Activated CD4-positive, CD25-positive, alpha-beta regulatory T cell treated with anti-CD3 and anti-CD28 coated beads, Interleukin-2, amount 50 U/mL, for 24 hours (primary cell): ENCODE data around the gene NUCB1.
A peak's percentile ranks its signal among the peaks of the same experiment; 100 is the strongest.
"Not testable (repeated sequence)": the region's sequence is repeated elsewhere in the genome, so short reads cannot be mapped to it uniquely, and the experiment has no call there.

ENCODE experiments used
- ATAC-seq, 2 donors: fragments of 150-1000 bp; cut with Tn5 transposase; one replicate each; pipeline ENCODE4 v1.10.0; 2021; ENCODE audit warnings: mild to moderate bottlenecking in 1 of 2, moderate library complexity in 1 of 2

The NUCB1 gene

DNA sequence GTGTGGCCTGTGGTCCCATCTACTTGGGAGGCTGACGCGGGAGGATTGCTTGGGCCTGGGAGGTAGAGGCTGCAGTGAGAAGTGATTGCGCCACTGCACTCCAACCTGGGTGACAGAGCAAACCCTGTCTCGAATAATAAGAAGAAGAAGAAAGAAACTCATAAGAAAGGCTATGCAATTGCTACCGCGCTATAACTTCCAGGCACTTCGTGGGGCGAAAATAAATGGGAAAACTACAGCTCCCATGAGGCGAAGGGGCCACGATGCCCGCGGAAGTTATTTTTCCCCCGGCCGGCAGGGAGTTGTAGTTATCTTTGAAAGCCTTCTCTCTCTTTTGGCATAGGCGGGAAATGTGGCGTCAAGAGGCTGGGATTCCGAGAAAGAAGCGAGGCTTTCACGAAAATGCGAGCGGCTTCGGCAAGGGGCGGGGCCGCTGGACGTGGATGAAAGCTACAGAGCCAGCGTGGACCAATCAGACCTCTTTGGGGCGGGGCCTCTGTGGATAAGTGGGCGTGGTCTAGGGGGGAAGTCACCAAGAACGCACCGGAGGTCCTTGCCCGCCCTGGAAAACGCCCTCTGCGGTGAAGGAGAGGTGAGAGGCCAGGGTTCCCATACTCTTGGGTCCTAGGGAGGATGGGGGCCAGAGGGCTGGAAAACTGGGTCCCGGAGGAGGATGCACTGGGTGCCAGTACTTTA is at the start of gene NUCB1:
Gene NUCB1 (plus strand): TSS at position 532 of the 696 bp plus-strand sequence. CDS start 485 bp downstream, outside the sequence.
- peak; percentile 94 to 96 for ATAC-seq

DNA sequence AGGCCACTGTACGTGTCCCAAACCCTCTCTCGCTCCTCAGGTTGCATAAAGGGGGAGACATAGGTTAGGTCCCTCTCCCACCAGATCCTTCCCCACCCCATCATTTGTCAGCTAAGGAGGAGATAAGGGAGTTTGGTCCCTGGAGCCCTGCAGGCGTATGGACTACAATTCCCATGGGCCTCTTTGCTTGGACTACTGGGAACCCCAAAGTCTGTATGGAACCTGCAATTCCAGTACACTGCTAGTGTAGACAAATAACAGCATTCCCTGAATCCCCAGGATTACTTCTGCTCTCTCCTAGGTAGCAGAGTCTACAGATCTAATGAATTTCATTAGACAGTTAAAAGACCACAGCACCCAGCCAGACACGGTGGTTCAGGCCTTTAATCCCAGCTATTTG is 47.8 kb upstream of the NUCB1 start:
- ATAC-seq = no peak

DNA sequence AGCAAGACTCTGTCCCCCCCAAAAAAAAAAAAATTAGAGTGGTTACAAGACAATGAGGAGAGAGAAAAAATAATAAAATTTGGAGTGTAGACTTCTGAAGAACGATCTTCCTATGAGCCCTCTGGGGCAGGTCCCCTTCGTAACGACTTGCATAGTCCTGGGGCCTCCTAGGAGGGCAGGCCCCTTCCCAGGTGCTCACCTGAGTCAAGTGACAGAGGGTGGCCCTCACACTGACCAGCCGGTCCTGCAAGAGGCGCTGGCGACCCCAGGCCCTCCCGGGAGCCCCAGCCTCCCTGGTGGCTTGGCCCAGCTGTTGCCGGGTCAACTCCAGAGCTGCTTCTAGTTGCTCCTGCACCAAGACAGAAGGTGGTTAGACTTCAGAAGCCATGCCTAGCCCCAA is 46.6 kb upstream of the NUCB1 start:
- ATAC-seq = no peak

DNA sequence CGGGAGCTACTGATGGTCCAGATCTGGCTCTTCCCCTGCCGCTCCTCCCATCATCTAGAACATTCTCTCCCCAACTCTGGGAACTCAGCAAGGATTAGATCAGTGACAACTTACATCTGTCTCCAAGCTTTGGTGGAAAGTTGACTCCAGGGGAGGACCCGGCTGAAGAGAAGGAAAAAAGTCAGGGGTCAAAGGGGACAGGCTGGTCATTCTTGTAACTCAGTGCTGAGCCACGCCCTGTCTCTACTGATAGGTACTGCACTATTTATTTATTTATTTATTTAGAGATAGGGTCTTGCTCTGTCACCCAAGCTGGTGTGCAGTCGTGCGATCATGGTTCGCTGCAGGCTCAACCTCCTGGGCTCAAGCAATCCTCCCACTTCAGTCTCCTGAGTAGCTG is 46.0 kb upstream of the NUCB1 start:
- ATAC-seq = no peak

DNA sequence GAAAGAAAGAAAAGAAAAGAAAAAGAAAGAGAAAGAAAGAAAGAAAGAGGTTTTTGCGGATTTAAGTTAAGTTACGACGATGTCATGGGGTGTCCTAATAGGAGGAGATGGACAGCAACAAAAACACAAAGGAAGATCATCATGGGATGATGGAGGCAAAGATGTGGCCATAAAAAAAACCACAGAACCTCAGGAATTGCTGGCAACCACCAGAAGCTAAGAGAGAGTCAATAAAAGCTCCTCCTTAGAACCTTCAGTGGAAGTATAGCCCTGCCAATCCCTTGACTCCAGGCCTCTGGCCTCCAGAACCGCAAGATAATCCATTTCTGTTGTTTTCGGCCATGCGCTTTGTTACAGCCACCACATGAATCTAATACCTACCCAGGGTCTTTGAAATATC is 43.2 kb upstream of the NUCB1 start:
- no peak for ATAC-seq

DNA sequence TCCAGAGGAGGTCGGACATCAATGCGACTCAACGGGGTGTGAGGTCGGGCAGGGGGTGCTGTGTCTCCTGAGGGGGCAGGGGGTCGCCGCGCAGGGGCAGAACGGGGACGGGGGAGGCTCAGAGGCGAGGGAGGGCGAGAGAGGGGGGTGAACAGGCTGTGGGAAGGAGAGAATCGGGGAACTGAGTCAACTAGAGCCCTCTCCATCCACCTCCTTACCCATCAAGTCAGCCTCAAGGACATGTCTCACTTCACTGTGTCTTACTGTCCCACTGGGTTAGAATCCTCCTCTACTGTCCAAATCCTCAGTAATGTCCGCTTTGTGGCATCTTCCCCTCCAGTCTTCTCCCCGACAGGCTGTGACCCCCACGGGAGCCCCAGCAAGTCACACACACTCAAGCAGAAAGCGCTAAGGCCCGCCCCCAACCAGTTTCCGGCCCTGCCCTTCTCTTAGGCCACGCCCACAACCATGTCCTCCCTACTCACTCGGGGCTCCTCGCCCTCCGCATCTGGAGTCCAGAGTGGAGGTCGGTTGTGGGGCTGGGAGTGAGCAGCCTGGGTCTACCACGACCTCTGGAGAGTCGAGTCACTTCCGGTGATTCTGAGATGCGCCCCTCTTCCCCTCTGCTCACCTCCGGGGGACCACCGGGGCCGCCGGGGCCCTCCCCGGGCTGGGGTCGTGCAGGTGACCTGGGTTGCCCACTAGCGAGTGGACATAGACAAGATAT is 41.0 kb upstream of the NUCB1 start:
- peak; percentile 81 to 90 for ATAC-seq

DNA sequence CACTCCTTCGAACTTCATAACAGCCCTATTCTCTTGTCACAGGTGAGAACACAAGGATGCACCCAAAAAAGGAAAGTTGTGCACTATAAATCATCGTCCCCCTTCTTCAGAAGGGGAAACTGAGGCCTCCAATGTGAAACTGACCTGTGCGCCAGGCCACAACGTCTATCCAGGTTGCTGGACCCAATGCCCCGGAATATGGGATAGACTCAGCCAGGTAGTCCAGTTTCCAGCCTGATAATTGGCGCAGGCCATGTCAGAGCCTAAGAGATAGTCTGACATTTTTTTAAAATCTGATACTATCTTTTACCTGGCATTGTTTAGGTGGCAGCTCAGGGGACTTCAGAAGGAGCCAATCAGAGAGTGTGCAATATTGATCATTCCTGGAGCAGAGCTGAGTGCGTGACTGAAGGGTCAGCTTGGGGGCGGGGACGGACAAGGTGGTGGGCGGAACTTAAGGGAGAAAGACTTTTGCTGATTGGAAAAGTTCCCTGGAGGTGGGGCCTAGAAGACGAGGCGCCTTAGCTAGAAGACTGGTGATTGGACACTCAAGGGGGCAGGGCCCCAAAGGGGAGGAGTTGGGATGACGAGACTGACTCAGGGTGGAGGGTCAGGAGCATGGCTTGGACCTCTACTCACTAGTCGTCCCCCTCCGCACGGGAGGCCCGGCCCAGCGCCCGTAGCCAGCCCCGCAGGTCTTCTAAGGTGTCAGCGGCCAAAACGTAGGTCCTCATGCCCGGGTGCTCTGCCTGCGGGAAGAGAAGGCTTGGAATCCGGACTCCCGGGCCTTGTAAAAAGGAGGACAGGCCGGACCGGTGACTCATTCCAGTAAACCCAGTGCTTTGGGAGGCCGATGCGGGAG is 40.2 kb upstream of the NUCB1 start:
- no peak for ATAC-seq

DNA sequence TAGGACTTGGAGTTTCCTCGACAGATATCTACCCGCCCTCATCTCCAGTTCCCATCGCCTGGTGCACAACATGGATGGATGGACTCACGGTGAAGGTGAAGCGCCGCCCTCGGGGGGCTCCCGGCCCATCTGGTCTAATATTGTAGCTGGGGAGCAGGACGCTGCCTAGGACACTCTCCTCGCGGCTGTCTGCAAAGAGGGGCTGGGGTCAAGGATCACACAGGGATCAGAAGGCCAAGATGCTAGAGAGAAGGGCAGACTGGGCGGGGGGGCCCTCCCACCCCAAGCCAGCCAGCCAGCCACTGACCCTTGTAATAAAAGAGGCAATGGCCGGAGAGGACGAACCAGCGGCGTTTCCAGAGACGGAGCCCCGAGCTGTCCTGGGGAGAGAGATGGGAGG is 38.8 kb upstream of the NUCB1 start:
- no peak for ATAC-seq

DNA sequence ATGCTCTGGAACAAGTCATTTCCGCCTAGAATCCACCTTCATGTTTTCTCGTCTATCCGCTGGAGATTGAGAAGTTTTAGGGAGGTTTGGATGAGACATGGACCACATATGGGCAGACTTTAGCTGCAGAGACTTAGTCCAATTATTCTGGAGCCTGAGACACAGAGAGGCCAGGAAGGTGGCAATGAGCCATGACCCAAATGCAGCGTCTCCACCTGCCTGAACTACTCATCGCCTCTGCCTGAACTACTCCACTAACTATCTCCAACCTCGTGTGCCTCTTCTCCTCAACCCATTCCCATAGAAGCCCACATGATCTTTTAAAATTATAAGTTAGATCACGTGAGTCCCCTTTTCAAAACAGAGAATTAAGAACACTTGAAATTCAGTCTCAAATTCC is 37.3 kb upstream of the NUCB1 start:
- no peak for ATAC-seq

DNA sequence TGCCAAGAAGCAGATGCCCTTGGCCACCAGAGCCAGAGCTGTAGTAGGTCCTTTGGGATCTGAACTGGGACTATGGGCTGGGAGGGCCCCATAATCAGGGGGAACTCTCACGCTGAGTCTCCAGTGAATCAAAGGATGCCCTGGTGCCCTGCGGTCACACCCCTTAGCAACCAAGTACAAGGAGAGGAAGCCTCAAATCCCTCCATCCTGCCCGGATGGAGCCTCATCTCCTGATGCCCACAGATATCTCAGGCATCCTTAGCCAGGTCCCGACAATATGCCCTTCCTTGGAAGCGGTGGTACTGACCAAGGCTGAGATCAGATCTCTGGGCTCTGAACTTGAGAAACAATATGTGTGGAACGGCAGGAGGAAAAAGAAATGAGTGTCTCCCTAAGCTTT is 33.4 kb upstream of the NUCB1 start:
- ATAC-seq = no peak

DNA sequence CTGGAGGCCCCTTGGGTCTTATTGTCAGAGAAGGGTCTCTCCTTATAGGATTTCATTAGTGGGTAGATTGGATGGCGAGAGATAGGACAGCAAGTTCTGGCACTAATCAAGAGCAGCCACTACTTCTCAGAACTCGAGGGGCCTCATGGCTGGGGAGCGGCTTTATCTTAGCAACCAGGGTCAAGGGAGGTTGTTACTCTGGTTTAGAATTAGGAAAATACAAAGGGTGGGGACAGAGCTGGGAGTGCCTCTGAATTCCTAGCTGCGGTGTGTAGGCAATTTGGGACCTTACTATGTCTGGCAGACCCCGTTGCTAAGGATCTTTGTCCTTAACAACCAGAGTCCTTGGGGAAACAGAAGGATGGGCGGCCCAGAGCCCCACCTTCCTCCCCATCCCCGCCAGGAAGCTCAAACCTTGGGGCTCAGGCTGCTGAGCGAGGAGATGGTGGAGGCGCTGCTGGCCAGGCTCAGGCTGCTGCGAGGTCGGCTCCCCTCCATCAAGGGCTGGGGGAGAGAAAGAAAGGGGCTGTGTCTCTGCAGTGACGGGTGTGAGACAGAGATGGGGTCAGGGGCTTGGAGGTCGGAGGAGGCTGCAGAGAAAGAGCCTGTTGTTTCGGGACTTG is 32.9 kb upstream of the NUCB1 start:
- no peak for ATAC-seq

DNA sequence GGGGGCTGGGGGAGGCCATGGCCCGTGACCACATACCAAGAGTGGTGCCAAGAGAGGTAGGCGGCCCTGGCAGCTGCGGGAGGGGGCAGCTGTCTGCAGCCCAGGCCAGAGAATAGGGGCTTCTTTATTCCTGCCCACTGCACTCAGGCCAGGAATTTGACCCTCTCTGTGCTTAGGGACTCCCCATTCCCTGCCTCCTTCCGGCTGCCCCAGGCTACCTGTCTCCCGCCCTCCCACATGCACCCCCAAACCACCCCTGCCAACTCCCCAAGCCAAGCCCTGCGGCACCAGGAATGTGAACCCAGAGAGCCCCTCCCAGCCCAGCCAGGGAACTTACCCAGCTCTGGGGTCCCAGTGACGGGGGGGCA is 32.4 kb upstream of the NUCB1 start:
- ATAC-seq = no peak

DNA sequence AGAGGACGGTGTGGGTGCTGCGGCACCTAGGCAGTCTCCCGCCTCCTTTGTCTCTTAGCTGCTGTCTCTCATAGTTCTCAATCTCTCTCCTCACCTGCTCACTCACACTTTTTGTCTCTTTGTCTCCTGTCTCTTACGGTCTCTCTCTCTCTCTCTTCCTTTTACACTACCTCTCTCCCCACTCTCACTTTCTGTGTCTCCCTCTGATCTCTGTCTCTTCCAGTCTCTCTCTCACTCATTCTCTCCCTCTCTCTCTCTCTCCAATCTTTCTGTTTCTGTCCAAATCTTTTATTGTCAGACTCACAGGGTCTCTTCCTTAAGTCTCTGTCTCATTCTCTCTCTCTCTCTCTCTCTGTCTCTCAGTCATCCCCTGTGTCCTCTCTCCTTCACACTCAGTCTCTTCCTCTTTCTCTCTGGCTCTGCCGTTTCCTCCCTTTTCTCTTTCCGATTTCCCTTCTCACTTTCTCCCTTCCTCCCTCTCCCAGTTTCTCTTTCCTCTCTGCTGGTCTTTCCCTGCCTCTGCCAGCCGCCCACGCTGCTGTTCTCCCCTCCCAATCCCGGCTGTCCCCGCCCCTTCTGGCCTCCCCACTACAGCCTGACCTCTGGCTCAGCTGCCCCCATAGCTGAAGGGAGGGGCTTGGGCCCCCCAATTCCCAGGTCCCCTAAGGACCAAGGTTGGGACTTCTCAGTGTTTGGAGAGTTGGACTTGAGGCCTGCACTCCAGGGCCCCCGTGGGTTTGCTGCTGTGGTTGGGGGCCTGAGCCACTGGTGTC is 31.8 kb upstream of the NUCB1 start, which contains the start of gene PLEKHA4:
Gene PLEKHA4 (minus strand): TSS at position 504 of the 773 bp plus-strand sequence. CDS start 997 bp downstream, outside the sequence.
- ATAC-seq = no peak

DNA sequence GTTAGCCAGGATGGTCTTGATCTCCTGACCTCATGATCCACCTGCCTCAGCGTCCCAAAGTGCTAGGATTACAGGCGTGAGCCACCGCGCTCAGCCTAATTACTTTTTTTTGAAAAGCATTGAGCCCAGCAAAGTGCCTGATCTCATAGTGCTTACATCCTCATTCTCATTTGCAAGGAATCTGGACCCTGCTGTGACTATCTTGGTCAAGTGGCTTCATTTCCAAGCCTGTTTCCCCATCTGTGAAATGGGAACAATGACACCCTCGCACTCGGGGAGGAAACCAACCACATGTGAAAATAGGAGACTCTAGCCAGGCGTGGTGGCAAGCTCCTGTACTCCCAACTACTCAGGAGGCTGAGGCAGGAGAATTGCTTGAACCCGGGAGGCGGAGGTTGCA is 30.1 kb upstream of the NUCB1 start:
- no peak for ATAC-seq

DNA sequence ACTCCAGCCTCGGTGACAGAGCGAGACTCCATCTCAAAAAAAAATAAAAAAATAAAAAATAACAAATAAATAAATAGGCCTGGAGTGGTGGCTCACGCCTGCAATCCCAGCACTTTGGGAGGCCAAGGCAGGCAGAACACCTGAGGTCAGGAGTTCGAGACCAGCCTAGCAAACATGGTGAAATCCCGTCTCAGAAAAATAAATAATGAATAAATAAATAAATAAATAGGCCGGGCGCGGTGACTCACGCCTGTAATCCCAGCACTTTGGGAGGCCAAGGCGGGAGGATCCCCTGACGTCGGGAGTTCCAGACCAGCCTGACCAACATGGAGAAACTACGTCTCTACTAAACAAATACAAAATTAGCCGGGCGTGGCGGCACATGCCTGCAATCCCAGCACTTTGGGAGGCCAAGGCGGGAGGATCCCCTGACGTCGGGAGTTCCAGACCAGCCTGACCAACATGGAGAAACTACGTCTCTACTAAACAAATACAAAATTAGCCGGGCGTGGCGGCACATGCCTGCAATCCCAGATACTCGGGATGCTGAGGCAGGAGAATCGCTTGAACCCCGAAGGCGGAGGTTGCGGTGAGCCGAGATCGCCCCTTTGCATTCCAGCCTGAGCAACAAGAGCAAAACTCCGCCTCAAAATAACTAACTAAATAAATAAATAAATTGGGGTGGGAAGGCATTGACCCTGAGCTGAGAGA is 28.5 kb upstream of the NUCB1 start:
- not testable (repeated sequence) for ATAC-seq

DNA sequence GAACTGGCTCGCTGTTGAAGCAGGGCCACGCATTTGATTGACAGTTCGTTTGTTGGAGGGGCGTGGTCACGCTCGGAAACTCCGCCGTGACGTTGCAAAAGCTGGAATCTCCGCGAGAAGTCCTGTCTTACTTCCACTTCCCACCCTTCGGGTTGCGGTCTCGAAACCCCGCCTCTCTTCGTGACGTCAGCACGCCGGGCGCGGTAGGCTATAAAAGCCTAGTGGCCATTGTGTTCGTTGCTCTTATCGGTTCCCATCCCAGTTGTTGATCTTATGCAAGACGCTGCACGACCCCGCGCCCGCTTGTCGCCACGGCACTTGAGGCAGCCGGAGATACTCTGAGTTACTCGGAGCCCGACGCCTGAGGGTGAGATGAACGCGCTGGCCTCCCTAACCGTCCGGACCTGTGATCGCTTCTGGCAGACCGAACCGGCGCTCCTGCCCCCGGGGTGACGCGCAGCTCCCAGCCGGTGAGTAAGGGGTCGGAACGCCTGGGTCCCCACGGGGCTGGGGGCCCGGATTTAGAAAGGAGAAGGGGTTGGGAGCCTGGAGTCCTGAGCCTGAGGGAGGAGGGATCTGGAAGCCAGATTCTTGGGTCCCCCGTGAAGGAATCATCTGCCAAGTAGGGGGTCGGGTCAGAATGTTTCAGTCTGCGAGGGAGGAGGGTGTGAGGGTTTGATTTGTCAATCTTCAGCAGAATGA is 27.8 kb upstream of the NUCB1 start, which contains the start of gene PPP1R15A:
Gene PPP1R15A (plus strand): TSS at position 240 of the 702 bp plus-strand sequence. CDS start 813 bp downstream, outside the sequence.
- peak; percentile 45 to 51 for ATAC-seq

DNA sequence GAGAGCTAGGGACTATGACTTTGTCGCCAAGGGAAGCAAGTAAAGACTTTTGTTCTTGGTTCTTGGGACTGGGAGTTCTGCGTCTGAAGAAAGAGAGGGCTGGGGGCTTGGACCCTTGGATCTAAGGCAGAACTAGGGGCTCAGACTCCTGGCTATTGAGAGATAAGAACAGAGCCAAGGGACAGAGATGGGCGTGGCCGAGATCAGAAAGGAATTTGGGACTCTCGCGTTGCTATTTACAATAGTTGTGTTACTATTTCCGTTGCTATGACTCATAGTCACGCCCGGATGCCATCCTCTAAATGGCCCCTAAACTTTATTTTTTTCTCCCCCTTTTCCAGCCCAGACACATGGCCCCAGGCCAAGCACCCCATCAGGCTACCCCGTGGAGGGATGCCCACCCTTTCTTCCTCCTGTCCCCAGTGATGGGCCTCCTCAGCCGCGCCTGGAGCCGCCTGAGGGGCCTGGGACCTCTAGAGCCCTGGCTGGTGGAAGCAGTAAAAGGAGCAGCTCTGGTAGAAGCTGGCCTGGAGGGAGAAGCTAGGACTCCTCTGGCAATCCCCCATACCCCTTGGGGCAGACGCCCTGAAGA is 27.1 kb upstream of the NUCB1 start:
- peak; percentile 39 to 42 for ATAC-seq

DNA sequence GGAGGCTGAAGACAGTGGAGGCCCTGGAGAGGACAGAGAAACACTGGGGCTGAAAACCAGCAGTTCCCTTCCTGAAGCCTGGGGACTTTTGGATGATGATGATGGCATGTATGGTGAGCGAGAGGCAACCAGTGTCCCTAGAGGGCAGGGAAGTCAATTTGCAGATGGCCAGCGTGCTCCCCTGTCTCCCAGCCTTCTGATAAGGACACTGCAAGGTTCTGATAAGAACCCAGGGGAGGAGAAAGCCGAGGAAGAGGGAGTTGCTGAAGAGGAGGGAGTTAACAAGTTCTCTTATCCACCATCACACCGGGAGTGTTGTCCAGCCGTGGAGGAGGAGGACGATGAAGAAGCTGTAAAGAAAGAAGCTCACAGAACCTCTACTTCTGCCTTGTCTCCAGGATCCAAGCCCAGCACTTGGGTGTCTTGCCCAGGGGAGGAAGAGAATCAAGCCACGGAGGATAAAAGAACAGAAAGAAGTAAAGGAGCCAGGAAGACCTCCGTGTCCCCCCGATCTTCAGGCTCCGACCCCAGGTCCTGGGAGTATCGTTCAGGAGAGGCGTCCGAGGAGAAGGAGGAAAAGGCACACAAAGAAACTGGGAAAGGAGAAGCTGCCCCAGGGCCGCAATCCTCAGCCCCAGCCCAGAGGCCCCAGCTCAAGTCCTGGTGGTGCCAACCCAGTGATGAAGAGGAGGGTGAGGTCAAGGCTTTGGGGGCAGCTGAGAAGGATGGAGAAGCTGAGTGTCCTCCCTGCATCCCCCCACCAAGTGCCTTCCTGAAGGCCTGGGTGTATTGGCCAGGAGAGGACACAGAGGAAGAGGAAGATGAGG is 26.4 kb upstream of the NUCB1 start:
- no peak for ATAC-seq
